Subcutaneous abdominal adipose tissue (tissue), 5 donors: ENCODE data around the gene PPP6R3.
"Not testable (repeated sequence)": the region's sequence is repeated elsewhere in the genome, so short reads cannot be mapped to it uniquely, and the experiment has no call there.

ENCODE experiments used
- H3K27ac ChIP-seq: one replicate; pipeline ENCODE4 v1.7.0; 2013; ENCODE audit warnings: low read depth, mild to moderate bottlenecking, inconsistent platforms, low read length, moderate library complexity
- H3K27me3 ChIP-seq, 5 donors: one replicate each; pipeline ENCODE4 v1.7.0; 2013; ENCODE audit warnings: low read length in 5 of 5, inconsistent platforms in 1 of 5; ENCODE audit not compliant: control insufficient read depth in 5 of 5, insufficient read depth in 4 of 5
- H3K36me3 ChIP-seq, 5 donors: one replicate each; pipeline ENCODE4 v1.7.0; 2013; ENCODE audit warnings: low read length in 5 of 5; ENCODE audit not compliant: control insufficient read depth in 5 of 5, insufficient read depth in 5 of 5
- H3K4me1 ChIP-seq, 5 donors: one replicate each; pipeline ENCODE4 v1.7.0; 2013; ENCODE audit warnings: low read length in 5 of 5, mild to moderate bottlenecking in 3 of 5, moderate library complexity in 1 of 5; ENCODE audit not compliant: control insufficient read depth in 5 of 5, insufficient read depth in 5 of 5
- H3K4me3 ChIP-seq, 5 donors: one replicate each; pipeline ENCODE4 v1.7.0; 2013; ENCODE audit warnings: low read length in 5 of 5, low read depth in 1 of 5
- H3K9ac ChIP-seq, 5 donors: one replicate each; pipeline ENCODE4 v1.7.0; 2013; ENCODE audit warnings: low read length in 5 of 5, mild to moderate bottlenecking in 4 of 5, moderate library complexity in 3 of 5
- H3K9me3 ChIP-seq, 5 donors: one replicate each; pipeline ENCODE4 v1.7.0; 2013; ENCODE audit warnings: low read length in 5 of 5; ENCODE audit not compliant: control insufficient read depth in 5 of 5
- donor health status: healthy.
- donor health status: healthy.
- donor health status: healthy.
- donor health status: healthy.
- donor health status: healthy.

The PPP6R3 gene

DNA sequence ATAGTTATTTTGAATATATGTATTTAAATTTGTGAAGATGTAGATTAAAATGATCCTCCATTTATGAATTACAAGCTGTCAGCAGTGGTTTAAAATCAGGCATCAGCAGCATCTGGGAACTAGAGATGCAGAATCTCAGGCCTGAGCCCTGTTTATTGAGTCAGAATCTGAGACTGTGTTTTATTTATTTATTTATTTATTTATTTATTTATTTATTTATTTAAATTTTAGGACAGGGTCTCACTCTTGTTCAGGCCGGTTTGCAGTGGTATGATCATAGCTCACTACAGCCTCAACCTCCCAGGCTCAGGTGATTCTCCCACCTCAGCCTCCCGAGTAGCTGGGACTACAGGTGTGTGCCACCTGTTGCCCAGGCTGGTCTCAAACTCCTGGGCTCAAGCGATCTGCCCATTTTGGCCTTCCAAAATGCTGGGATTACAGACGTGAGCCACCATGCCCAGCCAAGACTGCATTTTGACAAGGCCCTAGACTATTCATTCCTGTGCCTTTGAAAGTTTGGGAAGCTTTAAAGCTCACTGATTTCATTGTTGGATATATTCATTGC is 70.7 kb downstream of the PPP6R3 start:
- H3K4me1 ChIP-seq = peaks cover 0 to 41% (median 30%) of the 10 kb centered on the region in 5 donors
- H3K9me3 ChIP-seq = no peaks in the 10 kb centered on the region
- no peak overlapping the region for H3K27ac ChIP-seq
- no peaks in the 10 kb centered on the region for H3K27me3 ChIP-seq
- peaks cover 0 to 30% (median 21%) of the 10 kb centered on the region in 5 donors for H3K36me3 ChIP-seq
- H3K9ac ChIP-seq = no peak overlapping the region
- H3K4me3 ChIP-seq = no peak overlapping the region

DNA sequence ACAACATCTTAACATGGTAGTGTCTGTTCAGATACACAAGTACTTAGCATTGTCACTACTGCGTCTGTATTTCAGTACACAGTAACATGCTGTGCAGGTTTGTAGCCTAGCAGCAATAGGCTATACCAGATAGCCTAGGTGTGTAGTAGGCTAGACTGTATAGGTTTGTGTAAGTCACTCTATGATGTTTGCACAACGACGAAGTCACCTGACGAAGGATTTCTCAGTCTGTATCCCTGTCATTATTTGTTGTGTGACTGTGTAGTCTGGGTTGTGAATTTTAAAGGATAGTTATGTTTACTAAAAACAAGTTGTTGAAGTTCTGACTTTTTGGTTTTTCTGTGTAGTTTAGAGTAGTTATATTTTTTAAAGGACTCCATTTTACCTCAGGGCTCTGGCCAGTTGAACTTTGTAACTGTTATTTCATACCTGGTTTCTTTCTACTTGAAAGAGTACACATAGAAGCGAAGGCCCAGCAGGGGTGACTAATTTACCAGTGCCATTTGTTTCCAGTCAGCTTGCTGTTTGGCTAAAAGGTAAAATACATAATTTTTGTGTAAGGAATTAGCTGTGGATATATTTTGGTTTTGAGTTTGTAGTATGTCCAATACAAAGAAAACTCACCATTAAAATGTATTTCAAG is 72.3 kb downstream of the PPP6R3 start:
- Histone ChIP-seq H3K27ac (no peak overlapping the region), H3K4me3 (no peak overlapping the region), H3K9me3 (no peaks in the 10 kb centered on the region), H3K27me3 (no peaks in the 10 kb centered on the region), H3K36me3 (peaks cover 4 to 18% (median 10%) of the 10 kb centered on the region in 5 donors), H3K9ac (no peak overlapping the region), H3K4me1 (peaks cover 0 to 38% (median 30%) of the 10 kb centered on the region in 5 donors)

DNA sequence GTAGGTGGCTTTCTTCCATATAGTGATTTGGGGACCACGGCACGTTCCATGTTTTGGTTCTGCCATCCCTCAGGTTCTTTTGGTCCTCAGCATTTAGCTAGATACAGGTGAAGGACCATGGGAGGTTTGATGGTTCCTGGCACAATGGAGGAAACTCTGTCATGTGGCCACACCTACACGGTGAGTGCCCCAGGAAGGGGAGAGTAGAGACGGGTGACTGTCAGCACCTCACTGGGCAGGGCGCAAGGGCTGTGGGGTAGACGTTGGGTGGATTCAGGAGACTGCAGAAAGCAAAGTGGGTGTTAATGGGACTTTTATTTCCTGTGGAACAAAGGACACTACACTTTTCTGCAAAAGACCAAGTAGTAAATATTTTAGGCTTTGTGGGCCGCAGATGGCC is 73.4 kb downstream of the PPP6R3 start:
- Histone ChIP-seq H3K4me1 (peaks cover 0 to 38% (median 27%) of the 10 kb centered on the region in 5 donors), H3K36me3 (peaks cover 13 to 24% (median 16%) of the 10 kb centered on the region in 5 donors), H3K27me3 (no peaks in the 10 kb centered on the region), H3K9ac (no peak overlapping the region), H3K9me3 (no peaks in the 10 kb centered on the region), H3K4me3 (no peak overlapping the region), H3K27ac (peak overlapping the region; percentile 66)

DNA sequence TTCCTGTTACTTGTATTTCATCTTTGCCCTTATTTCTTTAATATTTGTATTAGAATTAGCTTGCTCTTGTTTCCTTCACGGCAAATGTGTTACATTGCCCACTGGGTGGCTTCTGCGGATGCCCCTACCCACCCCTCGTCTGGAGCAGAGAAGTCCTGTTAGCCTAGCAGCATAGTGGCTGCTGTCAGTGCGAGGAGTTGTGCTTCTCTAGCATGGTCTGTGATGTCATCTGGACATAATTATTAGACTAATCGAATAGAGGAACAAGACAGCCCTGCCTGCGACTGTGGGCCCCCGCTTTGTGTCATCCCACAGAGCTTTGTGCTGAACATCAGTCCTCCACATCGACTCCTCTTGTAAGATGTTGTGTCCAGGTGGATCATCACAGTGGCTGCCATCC is 74.5 kb downstream of the PPP6R3 start:
- no peaks in the 10 kb centered on the region for H3K9me3 ChIP-seq
- peaks cover 0 to 38% (median 26%) of the 10 kb centered on the region in 5 donors for H3K4me1 ChIP-seq
- H3K27ac ChIP-seq = peak overlapping the region; percentile 34
- H3K36me3 ChIP-seq = peaks cover 16 to 31% (median 24%) of the 10 kb centered on the region in 5 donors
- no peak overlapping the region for H3K4me3 ChIP-seq
- no peaks in the 10 kb centered on the region for H3K27me3 ChIP-seq
- peak overlapping the region in 2 of 5 donors; percentile 13 to 22 for H3K9ac ChIP-seq

GRCh38 chr11:68536706-68537105 is 76.2 kb downstream of the PPP6R3 start:
- peak overlapping the region in 1 of 5 donors; percentile 17 for H3K9ac ChIP-seq
- no peak overlapping the region for H3K4me3 ChIP-seq
- H3K36me3 ChIP-seq = peaks cover 16 to 36% (median 31%) of the 10 kb centered on the region in 5 donors
- H3K9me3 ChIP-seq = no peaks in the 10 kb centered on the region
- peak overlapping the region; percentile 17 for H3K27ac ChIP-seq
- H3K27me3 ChIP-seq = no peaks in the 10 kb centered on the region
- H3K4me1 ChIP-seq = peaks cover 0 to 38% (median 26%) of the 10 kb centered on the region in 5 donors

DNA sequence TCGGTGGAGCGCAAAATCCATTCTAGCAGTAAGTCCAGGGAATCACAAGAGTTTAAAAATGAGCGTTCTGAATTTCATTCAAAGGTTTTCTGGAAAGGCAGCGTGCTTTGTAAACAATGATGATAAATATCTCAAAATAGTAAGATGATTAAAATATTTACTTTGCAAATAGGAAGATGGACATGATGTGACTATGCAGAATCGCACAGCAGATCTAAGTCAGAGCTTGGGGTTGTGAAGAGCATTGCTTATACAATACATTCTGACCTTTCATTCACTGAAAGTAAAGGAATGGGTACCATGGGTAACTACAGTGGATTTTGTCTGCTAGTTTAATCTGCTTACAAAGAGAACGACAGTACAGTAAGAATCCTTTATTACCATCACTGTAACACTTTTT is 77.5 kb downstream of the PPP6R3 start:
- Histone ChIP-seq H3K9ac (no peak overlapping the region), H3K4me1 (peaks cover 0 to 38% (median 22%) of the 10 kb centered on the region in 5 donors), H3K27me3 (no peaks in the 10 kb centered on the region), H3K36me3 (peaks cover 16 to 35% (median 32%) of the 10 kb centered on the region in 5 donors), H3K4me3 (no peak overlapping the region), H3K27ac (no peak overlapping the region), H3K9me3 (no peaks in the 10 kb centered on the region)

DNA sequence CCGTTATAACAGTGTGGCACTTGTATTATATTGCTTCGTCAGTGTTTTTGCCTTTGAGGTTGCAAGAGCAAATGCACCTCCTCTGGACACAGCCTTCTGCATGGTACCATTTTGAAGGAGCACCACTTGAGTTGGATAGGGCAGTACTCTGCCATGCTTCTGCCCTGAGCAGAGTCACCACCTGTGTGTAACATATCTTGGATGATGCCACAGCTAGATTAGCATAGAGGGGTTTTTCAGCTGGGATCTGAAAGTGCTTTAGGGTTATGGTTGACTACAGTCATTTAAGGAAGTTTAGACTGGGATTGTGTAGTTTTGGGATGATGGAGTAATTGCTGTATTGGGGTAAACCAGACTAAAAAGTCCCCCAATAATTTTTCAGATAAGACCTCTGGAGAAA is 78.8 kb downstream of the PPP6R3 start:
- peaks cover 0 to 27% (median 17%) of the 10 kb centered on the region in 5 donors for H3K4me1 ChIP-seq
- no peak overlapping the region for H3K9ac ChIP-seq

GRCh38 chr11:68540504-68540903 is 80.0 kb downstream of the PPP6R3 start:
- H3K4me3 ChIP-seq, H3K27me3 ChIP-seq: not testable (repeated sequence)

More for the DNA sequence above, 78.8 kb downstream of the PPP6R3 start:
- Histone ChIP-seq H3K27ac (no peak overlapping the region), H3K9me3 (no peaks in the 10 kb centered on the region), H3K4me3 (no peak overlapping the region), H3K36me3 (peaks cover 16 to 42% (median 35%) of the 10 kb centered on the region in 5 donors), H3K27me3 (no peaks in the 10 kb centered on the region)

GRCh38 chr11:68541116-68541515 is 80.6 kb downstream of the PPP6R3 start:
- no peaks in the 10 kb centered on the region for H3K27me3 ChIP-seq
- peaks cover 0 to 11% (median 5%) of the 10 kb centered on the region in 5 donors for H3K4me1 ChIP-seq
- H3K9me3 ChIP-seq = no peaks in the 10 kb centered on the region
- H3K9ac ChIP-seq = no peak overlapping the region
- peaks cover 26 to 50% (median 39%) of the 10 kb centered on the region in 5 donors for H3K36me3 ChIP-seq
- no peak overlapping the region for H3K4me3 ChIP-seq
- no peak overlapping the region for H3K27ac ChIP-seq

More at GRCh38 chr11:68540504-68540903, 80.0 kb downstream of the PPP6R3 start:
- H3K27ac ChIP-seq, H3K9me3 ChIP-seq, H3K9ac ChIP-seq: not testable (repeated sequence)
- peaks cover 24 to 46% (median 39%) of the 10 kb centered on the region in 5 donors for H3K36me3 ChIP-seq
- H3K4me1 ChIP-seq = peaks cover 0 to 16% (median 6%) of the 10 kb centered on the region in 5 donors

- H3K36me3 ChIP-seq = peaks cover 26 to 56% (median 39%) of the 10 kb centered on the region in 5 donors
- peak overlapping the region; percentile 54 for H3K27ac ChIP-seq
- no peaks in the 10 kb centered on the region for H3K9me3 ChIP-seq
- H3K4me3 ChIP-seq = no peak overlapping the region
- H3K4me1 ChIP-seq = peaks cover 0 to 13% (median 11%) of the 10 kb centered on the region in 5 donors
- no peaks in the 10 kb centered on the region for H3K27me3 ChIP-seq
- no peak overlapping the region for H3K9ac ChIP-seq
These were observed 81.4 kb downstream of the PPP6R3 start for GRCh38 chr11:68541991-68542390.
